Panc1 (cell line): Measurements from ENCODE around the gene SPATA17. TPM values are rescaled to one million over a fixed set of nuclear protein-coding genes. Genes with fewer than 3 reads are reported as not detected.

Experiments
- ATAC-seq: fragments of 200-7000 bp; cut with Tn5 transposase; 2 replicates; pipeline ENCODE4 v1.9.1; 2020; ENCODE audit warnings: mild to moderate bottlenecking, moderate library complexity
- BruUV-seq: library from RNA; stranded (reverse); fragments of 400-500 nt; replicated peaks from 2 replicates; lab custom pipeline; 2021; lab: Mats Ljungman, UMichigan
- CTCF ChIA-PET: fragments of 300-600 bp; sonication (Branson Sonifier 250); formaldehyde crosslinking; loops from one replicate; lab custom pipeline; 2022; ENCODE audit warnings: antibody characterized with exemption; lab: Charles Lee
- POLR2A ChIA-PET: fragments of 300-600 bp; sonication (Branson Sonifier 250); formaldehyde crosslinking; loops from one replicate; lab custom pipeline; 2022; ENCODE audit warnings: antibody characterized with exemption; lab: Charles Lee
- DNase-seq: peaks from one replicate; pipeline ENCODE4 v3.0.0-alpha.2; 2010; ENCODE audit warnings: low read depth, low spot score
- H3K27ac ChIP-seq: 2 replicates; pipeline ENCODE4 v1.5.1; 2011; ENCODE audit warnings: mild to moderate bottlenecking, low read length, inconsistent platforms
- H3K27me3 ChIP-seq: fragments of 200-500 bp; sonication (Bioruptor generic); 2 replicates; pipeline ENCODE4 v1.6.0; 2014; ENCODE audit warnings: low read length, inconsistent platforms; ENCODE audit not compliant: control insufficient read depth, insufficient read depth
- H3K36me3 ChIP-seq: fragments of 200-500 bp; sonication (Bioruptor generic); 2 replicates; pipeline ENCODE4 v1.5.1; 2014; ENCODE audit warnings: inconsistent platforms, mild to moderate bottlenecking, low read length, moderate library complexity; ENCODE audit not compliant: control insufficient read depth, insufficient read depth
- H3K4me1 ChIP-seq: 2 replicates; pipeline ENCODE4 v1.5.1; 2011; ENCODE audit warnings: inconsistent platforms, mild to moderate bottlenecking, low read length, moderate library complexity; ENCODE audit not compliant: control insufficient read depth, insufficient read depth
- H3K4me3 ChIP-seq, 2 experiments: 2 replicates each; pipeline ENCODE4 v1.5.1; 2011 to 2012; ENCODE audit warnings: low read depth in 2 of 2, low read length in 2 of 2, mild to moderate bottlenecking in 2 of 2, inconsistent platforms in 1 of 2, moderate library complexity in 1 of 2
- H3K9me3 ChIP-seq: fragments of 200-500 bp; sonication (Bioruptor generic); 2 replicates; pipeline ENCODE4 v1.5.1; 2014; ENCODE audit warnings: low read depth, mild to moderate bottlenecking, inconsistent platforms, low read length, moderate library complexity; ENCODE audit not compliant: control insufficient read depth, insufficient read depth
- CTCF ChIP-seq: fragments of 450-650 bp; IDR thresholded peaks from 2 replicates; pipeline ENCODE4 v1.5.1; 2017; ENCODE audit warnings: mild to moderate bottlenecking
- POLR2AphosphoS5 ChIP-seq: IDR thresholded peaks from 2 replicates; pipeline ENCODE4 v1.6.1; 2012; ENCODE audit warnings: mild to moderate bottlenecking, low read depth, low read length, moderate library complexity
- REST ChIP-seq, 2 experiments: IDR thresholded peaks; 2 replicates each; pipeline ENCODE4 v1.6.1; 2011 to 2012; ENCODE audit warnings: low read depth in 2 of 2, control low read depth in 1 of 2, low read length in 1 of 2, mild to moderate bottlenecking in 1 of 2, moderate library complexity in 1 of 2; ENCODE audit not compliant: insufficient read depth in 1 of 2
- SIN3A ChIP-seq: IDR thresholded peaks from 2 replicates; pipeline ENCODE4 v1.6.1; 2012; ENCODE audit warnings: low read depth, mild to moderate bottlenecking, low read length, moderate library complexity, borderline replicate concordance; ENCODE audit not compliant: insufficient read depth
- TCF7L2 ChIP-seq: IDR thresholded peaks from 2 replicates; pipeline ENCODE4 v1.6.1; 2011; ENCODE audit warnings: mild to moderate bottlenecking, low read depth, low read length, inconsistent platforms
- in situ Hi-C: cut with HindIII; loops from 2 replicates; pipeline ENCODE4 v1.10.0; 2016; ENCODE audit warnings: low sequenced_read_pairs, low pct_unique_long_range_greater_than_20kb
- intact Hi-C: fragments of 100-400 bp; cut with micrococcal nuclease; formaldehyde crosslinking; loops from one replicate; pipeline ENCODE4 v1.10.0; 2022; ENCODE audit not compliant: unreplicated experiment
- total RNA-seq: library from RNA; stranded (reverse); gene quantifications from one replicate; pipeline ENCODE4 v1.2.1, GENCODE V29; 2021; ENCODE audit not compliant: unreplicated experiment

Gene SPATA17
- total RNA-seq, 1 experiment from 2014 or later: 0.51 TPM

GRCh38 chr1:217673387-217673786 lies 42.2 kb downstream of the SPATA17 start:
- intact Hi-C loops: no loop called here
- ChIA-PET POLR2A (no interaction called here), CTCF (no interaction called here)
- ATAC-seq (no peak), DNase-seq (no peak)
- H3K27me3 ChIP-seq: no peaks in the 10 kb centered on the region
- BruUV-seq: no TSS peak
- H3K9me3 ChIP-seq: no peaks in the 10 kb centered on the region
- no peaks in the 10 kb centered on the region for H3K4me1 ChIP-seq
- TF ChIP-seq CTCF (no peak), POLR2AphosphoS5 (no peak), TCF7L2 (no peak), SIN3A (no peak), REST (IDR thresholded peaks at IDR 0.05; ENCODE audit: insufficient read depth in 1 of 2, low read depth in 2 of 2, low read length in 1 of 2) (no peak)
- in situ Hi-C loops: no loop called here
- H3K36me3 ChIP-seq: no peaks in the 10 kb centered on the region
- no peak overlapping the region for H3K4me3 ChIP-seq
- H3K27ac ChIP-seq: no peak overlapping the region

GRCh38 chr1:217674028-217674729 lies 43.0 kb downstream of the SPATA17 start:
- TF ChIP-seq REST (IDR thresholded peaks at IDR 0.05; ENCODE audit: insufficient read depth in 1 of 2, low read depth in 2 of 2, low read length in 1 of 2): no peak
- TF ChIP-seq SIN3A: no peak
- H3K27me3 ChIP-seq: no peaks in the 10 kb centered on the region
- ATAC-seq (no peak), DNase-seq (no peak)
- POLR2A ChIA-PET: no interaction called here
- no peaks in the 10 kb centered on the region for H3K4me1 ChIP-seq
- no TSS peak for BruUV-seq
- no peak overlapping the region for H3K4me3 ChIP-seq
- intact Hi-C loops: no loop called here
- H3K9me3 ChIP-seq: no peaks in the 10 kb centered on the region
- CTCF ChIA-PET: no interaction called here
- H3K27ac ChIP-seq: no peak overlapping the region
- in situ Hi-C loops: no loop called here
- no peaks in the 10 kb centered on the region for H3K36me3 ChIP-seq
